ENCODE data around the gene PLA2G4C. TPM values are rescaled to one million over a fixed set of nuclear protein-coding genes. Genes with fewer than 3 reads are reported as not detected.

PLA2G4C gene
- total RNA-seq, 4 donors from 2014 or later = 4.8 to 17.7 (median 10.5) TPM

GRCh38 chr19:48122421-48122820, 11.8 kb upstream of the PLA2G4C start:
- Histone ChIP-seq H3K36me3 (no peaks in the 10 kb centered on the region), H3K4me3 (replicated peaks in 1 of 3) (no peak overlapping the region), H3K27ac (peak overlapping the region; percentile 2 to 45 (median 21)), H3K27me3 (no peaks in the 10 kb centered on the region), H3K4me1 (peaks cover 0 to 6% of the 10 kb centered on the region in 2 donors), H3K9me3 (no peaks in the 10 kb centered on the region)
- DNase-seq = no peak
- no peak for TF ChIP-seq POLR2A (IDR thresholded peaks at IDR 0.05)
- intact Hi-C loops (cut with DNase I) = no loop called here
- WGBS, 2 donors = 64 to 71% methylated on average over 14 of the region's 14 CpGs

DNA sequence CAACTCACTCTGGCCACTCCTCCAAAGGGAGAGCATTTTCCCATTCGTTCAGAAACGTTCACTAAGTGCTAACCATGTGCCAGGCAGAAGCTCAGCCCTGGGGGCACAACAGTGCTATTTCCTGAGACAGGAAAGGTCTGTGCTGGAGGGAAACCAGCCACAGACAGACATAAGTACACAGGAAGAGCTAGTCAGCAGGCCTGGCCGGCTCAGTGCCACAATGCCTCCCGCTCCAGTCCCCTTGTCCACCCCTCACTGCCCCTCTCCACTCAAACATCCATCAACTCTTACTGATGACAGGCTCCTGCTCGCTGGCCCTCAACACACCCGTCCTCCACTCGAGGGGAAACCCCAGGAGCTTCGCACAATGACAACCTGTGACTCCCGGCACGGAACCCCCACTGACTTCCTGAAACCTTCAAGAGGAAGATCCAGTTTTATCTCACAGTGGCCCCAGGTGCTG, 11.3 kb upstream of the PLA2G4C start:
- peak overlapping the region; percentile 2 to 45 (median 45) for H3K27ac ChIP-seq
- peak; percentile 62 to 68 for DNase-seq
- peaks cover 0 to 6% of the 10 kb centered on the region in 2 donors for H3K4me1 ChIP-seq
- TF ChIP-seq CTCF (IDR thresholded peaks at IDR 0.05) (no peak), POLR2A (IDR thresholded peaks at IDR 0.05) (no peak)
- H3K4me3 ChIP-seq (replicated peaks in 1 of 3) = no peak overlapping the region
- H3K27me3 ChIP-seq = no peaks in the 10 kb centered on the region
- intact Hi-C loops (cut with DNase I) = no loop called here
- 37 to 57% methylated on average over 10 of the region's 10 CpGs for WGBS, 2 donors
- H3K36me3 ChIP-seq = no peaks in the 10 kb centered on the region
- no peaks in the 10 kb centered on the region for H3K9me3 ChIP-seq

- Histone ChIP-seq H3K27ac (no peak overlapping the region), H3K36me3 (no peaks in the 10 kb centered on the region), H3K4me1 (peaks cover 0 to 6% of the 10 kb centered on the region in 2 donors), H3K27me3 (no peaks in the 10 kb centered on the region), H3K9me3 (no peaks in the 10 kb centered on the region), H3K4me3 (replicated peaks in 1 of 3) (no peak overlapping the region)
- intact Hi-C loops (cut with DNase I) = no loop called here
- DNase-seq = no peak
- TF ChIP-seq POLR2A (IDR thresholded peaks at IDR 0.05) (no peak), CTCF (IDR thresholded peaks at IDR 0.05) (no peak)
- WGBS, 2 donors = 89 to 93% methylated on average over 14 of the region's 14 CpGs
Observed at GRCh38 chr19:48121066-48121465, 10.4 kb upstream of the PLA2G4C start.

GRCh38 chr19:48120505-48120904, 9.9 kb upstream of the PLA2G4C start:
- intact Hi-C loops (cut with DNase I) = no loop called here
- DNase-seq = no peak
- Histone ChIP-seq H3K4me1 (peaks cover 0 to 6% of the 10 kb centered on the region in 2 donors), H3K27me3 (no peaks in the 10 kb centered on the region), H3K27ac (no peak overlapping the region), H3K9me3 (no peaks in the 10 kb centered on the region), H3K36me3 (no peaks in the 10 kb centered on the region), H3K4me3 (replicated peaks in 1 of 3) (no peak overlapping the region)
- TF ChIP-seq POLR2A (IDR thresholded peaks at IDR 0.05) = no peak
- no peak for TF ChIP-seq CTCF (IDR thresholded peaks at IDR 0.05)
- 92 to 99% methylated on average over 2 of the region's 2 CpGs for WGBS, 2 donors

DNA sequence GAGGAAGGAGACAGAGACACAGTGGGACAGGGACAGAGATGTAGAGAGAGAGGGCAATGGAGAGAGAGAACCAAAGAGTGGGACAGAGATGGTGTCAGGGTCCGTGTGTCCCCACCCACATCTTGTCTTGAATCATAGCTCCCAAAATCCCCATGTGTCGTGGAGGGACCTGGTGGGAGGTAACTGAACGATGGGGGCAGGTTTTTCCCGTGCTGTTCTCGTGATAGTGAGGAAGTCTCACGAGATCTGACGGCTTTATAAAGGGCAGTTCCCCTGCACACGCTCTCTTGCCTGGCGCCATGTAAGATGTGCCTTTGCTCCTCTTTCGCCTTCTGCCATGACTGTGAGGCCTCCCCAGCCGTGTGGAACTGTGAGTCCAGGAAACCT, 7.5 kb upstream of the PLA2G4C start:
- intact Hi-C loops (cut with DNase I) = loop anchor here (10.0 kb wide), 1 partner anchor 137 kb away; the partner anchor contains the start of gene CARD8
- Histone ChIP-seq H3K27me3 (no peaks in the 10 kb centered on the region), H3K4me3 (replicated peaks in 1 of 3) (no peak overlapping the region), H3K27ac (no peak overlapping the region), H3K4me1 (peaks cover 0 to 6% of the 10 kb centered on the region in 2 donors), H3K9me3 (no peaks in the 10 kb centered on the region), H3K36me3 (no peaks in the 10 kb centered on the region)
- no peak for TF ChIP-seq CTCF (IDR thresholded peaks at IDR 0.05)
- no peak for TF ChIP-seq POLR2A (IDR thresholded peaks at IDR 0.05)
- WGBS, 2 donors = 84 to 87% methylated on average over 11 of the region's 11 CpGs
- no peak for DNase-seq
